ENCODE data around the gene NECAB3. TPM values are rescaled to one million over a fixed set of nuclear protein-coding genes. Genes with fewer than 3 reads are reported as not detected.

The NECAB3 gene
- total and polyA plus RNA-seq, 2 donors (not counting 3 experiments of a cell fraction or from before 2014, with no cell fraction given), result 18.1 to 22.4 TPM

GRCh38 chr20:33660035-33660684 lies 14.1 kb downstream of the NECAB3 start:
- H3K9me1 ChIP-seq (replicated peaks; ENCODE audit: control insufficient read depth, extremely low read depth, insufficient read depth, low read length), result no peaks in the 10 kb centered on the region
- no peaks in the 10 kb centered on the region for H3K27me3 ChIP-seq (ENCODE audit: control insufficient read depth in 2 of 2, insufficient read depth in 2 of 2, low read length in 2 of 2)
- FAIRE-seq (no peak), DNase-seq (ENCODE audit: low read depth, low spot score) (no peak)
- H3K27ac ChIP-seq (ENCODE audit: insufficient read depth, low read depth, low read length), result no peak overlapping the region
- no peak overlapping the region for H2AFZ ChIP-seq (ENCODE audit: low read depth, low read length)
- dilution Hi-C loops (cut with MboI; ENCODE audit: extremely low pct_ligation_motif_present, low sequenced_read_pairs) (no loop called here), intact Hi-C loops (cut with micrococcal nuclease) (loop anchor here (10.0 kb wide), 1 partner anchor 335 kb away; the partner anchor contains the start of gene RALY)
- no peak for TF ChIP-seq POLR2AphosphoS5 (IDR thresholded peaks at IDR 0.05; ENCODE audit: insufficient read depth, low read depth, low read length)
- TF ChIP-seq, protein P1, sequence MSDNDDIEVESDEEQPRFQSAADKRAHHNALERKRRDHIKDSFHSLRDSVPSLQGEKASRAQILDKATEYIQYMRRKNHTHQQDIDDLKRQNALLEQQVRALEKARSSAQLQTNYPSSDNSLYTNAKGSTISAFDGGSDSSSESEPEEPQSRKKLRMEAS (IDR thresholded peaks at IDR 0.05; ENCODE audit: insufficient read depth, insufficient read length), result no peak
- no peak for TF ChIP-seq JUN (IDR thresholded peaks at IDR 0.05; ENCODE audit: borderline replicate concordance, insufficient read depth, insufficient read length, low read depth)
- no peak for TF ChIP-seq GATA2 (IDR thresholded peaks at IDR 0.05; ENCODE audit: insufficient read depth, insufficient read length, low read depth, low read length)
- TF ChIP-seq, protein P2, sequence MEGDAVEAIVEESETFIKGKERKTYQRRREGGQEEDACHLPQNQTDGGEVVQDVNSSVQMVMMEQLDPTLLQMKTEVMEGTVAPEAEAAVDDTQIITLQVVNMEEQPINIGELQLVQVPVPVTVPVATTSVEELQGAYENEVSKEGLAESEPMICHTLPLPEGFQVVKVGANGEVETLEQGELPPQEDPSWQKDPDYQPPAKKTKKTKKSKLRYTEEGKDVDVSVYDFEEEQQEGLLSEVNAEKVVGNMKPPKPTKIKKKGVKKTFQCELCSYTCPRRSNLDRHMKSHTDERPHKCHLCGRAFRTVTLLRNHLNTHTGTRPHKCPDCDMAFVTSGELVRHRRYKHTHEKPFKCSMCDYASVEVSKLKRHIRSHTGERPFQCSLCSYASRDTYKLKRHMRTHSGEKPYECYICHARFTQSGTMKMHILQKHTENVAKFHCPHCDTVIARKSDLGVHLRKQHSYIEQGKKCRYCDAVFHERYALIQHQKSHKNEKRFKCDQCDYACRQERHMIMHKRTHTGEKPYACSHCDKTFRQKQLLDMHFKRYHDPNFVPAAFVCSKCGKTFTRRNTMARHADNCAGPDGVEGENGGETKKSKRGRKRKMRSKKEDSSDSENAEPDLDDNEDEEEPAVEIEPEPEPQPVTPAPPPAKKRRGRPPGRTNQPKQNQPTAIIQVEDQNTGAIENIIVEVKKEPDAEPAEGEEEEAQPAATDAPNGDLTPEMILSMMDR (IDR thresholded peaks at IDR 0.05; ENCODE audit: extremely low read depth in 1 of 2, insufficient read depth in 1 of 2, low read depth in 1 of 2, low read length in 2 of 2), result no peak
- TF ChIP-seq FOS (IDR thresholded peaks at IDR 0.05; ENCODE audit: borderline replicate concordance, insufficient read depth, low read length), result no peak
- no peak for TF ChIP-seq EZH2 (IDR thresholded peaks at IDR 0.05; ENCODE audit: borderline replicate concordance, low read depth, low read length, severe bottlenecking)
- no peak for TF ChIP-seq MYC (IDR thresholded peaks at IDR 0.05; ENCODE audit: low read depth, low read length)
- TF ChIP-seq POLR2A (IDR thresholded peaks at IDR 0.05; ENCODE audit: low read depth, low read length), result no peak
- H3K4me3 ChIP-seq (replicated peaks in 1 of 3; ENCODE audit: insufficient read depth in 1 of 3, low read depth in 1 of 3, low read length in 3 of 3), result no peak overlapping the region
- H3K36me3 ChIP-seq (ENCODE audit: control insufficient read depth in 2 of 2, extremely low read depth in 1 of 2, insufficient read depth in 2 of 2, low read length in 2 of 2), result no peaks in the 10 kb centered on the region
- no peaks in the 10 kb centered on the region for H4K20me1 ChIP-seq (replicated peaks; ENCODE audit: control insufficient read depth, extremely low read depth, insufficient read depth, low read length)
- CTCF ChIA-PET, result interaction anchor here (1.1 kb wide), 1 partner anchor 16 kb away, joined by 3 read pairs; no protein-coding TSS in a partner anchor
- no peak overlapping the region for H3K9ac ChIP-seq (replicated peaks; ENCODE audit: extremely low read depth, insufficient read depth, low read length)
- POLR2A ChIA-PET, result no interaction called here
- no peaks in the 10 kb centered on the region for H3K9me3 ChIP-seq (replicated peaks; ENCODE audit: control insufficient read depth, insufficient read depth, low read length)
- no peaks in the 10 kb centered on the region for H3K79me2 ChIP-seq (ENCODE audit: control insufficient read depth, insufficient read depth, low read length)
- H3K4me1 ChIP-seq (ENCODE audit: control insufficient read depth, extremely low read depth, insufficient read depth, low read length), result peaks cover 11% of the 10 kb centered on the region
- no TSS peak for BruUV-seq (replicated peaks)
- H3K4me2 ChIP-seq (ENCODE audit: insufficient read depth, low read length), result no peak overlapping the region

Measured in endothelial cell of umbilical vein (primary cell).